GM06990 (cell line): Measurements from ENCODE around the gene PLSCR3.

Source experiments
- DNase-seq: peaks from one replicate; pipeline ENCODE4 v3.0.0-alpha.2; 2011; ENCODE audit not compliant: insufficient read length; ENCODE audit errors: extremely low read depth
- H3K27me3 ChIP-seq: replicated peaks from 2 replicates; pipeline ENCODE4 v1.6.0; 2011; ENCODE audit warnings: low read length; ENCODE audit not compliant: control insufficient read depth, insufficient read depth
- H3K36me3 ChIP-seq: 2 replicates; pipeline ENCODE4 v1.5.1; 2011; ENCODE audit warnings: low read length; ENCODE audit not compliant: control insufficient read depth, insufficient read depth
- H3K4me3 ChIP-seq: replicated peaks from 2 replicates; pipeline ENCODE4 v1.5.1; 2011; ENCODE audit warnings: low read depth, mild to moderate bottlenecking, control low read depth, low read length
- CTCF ChIP-seq: IDR thresholded peaks from 2 replicates; pipeline ENCODE4 v1.5.1; 2011; ENCODE audit warnings: low read length, control low read depth, mild to moderate bottlenecking, inconsistent platforms; ENCODE audit not compliant: insufficient read depth, poor library complexity, severe bottlenecking

The PLSCR3 gene

GRCh38 chr17:7391307-7391706 lies 3.0 kb downstream of the PLSCR3 start:
- peaks cover 14% of the 10 kb centered on the region for H3K36me3 ChIP-seq
- DNase-seq = no peak
- H3K27me3 ChIP-seq = no peaks in the 10 kb centered on the region
- no peak overlapping the region for H3K4me3 ChIP-seq
- TF ChIP-seq CTCF = no peak

- Histone ChIP-seq H3K27me3 (no peaks in the 10 kb centered on the region), H3K4me3 (no peak overlapping the region), H3K36me3 (peaks cover 14% of the 10 kb centered on the region)
- no peak for DNase-seq
- no peak for TF ChIP-seq CTCF
Observed at GRCh38 chr17:7389924-7390910, 4.1 kb downstream of the PLSCR3 start.

GRCh38 chr17:7388856-7389255 lies 5.5 kb downstream of the PLSCR3 start:
- Histone ChIP-seq H3K36me3 (peaks cover 14% of the 10 kb centered on the region), H3K4me3 (no peak overlapping the region), H3K27me3 (no peaks in the 10 kb centered on the region)
- no peak for DNase-seq
- no peak for TF ChIP-seq CTCF

GRCh38 chr17:7384489-7385081 lies 9.7 kb downstream of the PLSCR3 start:
- Histone ChIP-seq H3K4me3 (peak overlapping the region; percentile 64), H3K36me3 (peaks cover 5% of the 10 kb centered on the region; the same call in 1 of the 2 replicates), H3K27me3 (no peaks in the 10 kb centered on the region; the same call in 1 of the 2 replicates)
- no peak for TF ChIP-seq CTCF
- no peak for DNase-seq

GRCh38 chr17:7383742-7384488 lies 10.4 kb downstream of the PLSCR3 start:
- Histone ChIP-seq H3K27me3 (no peaks in the 10 kb centered on the region; the same call in 1 of the 2 replicates), H3K4me3 (peak overlapping the region; percentile 64), H3K36me3 (peaks cover 2% of the 10 kb centered on the region; the same call in 1 of the 2 replicates)
- DNase-seq = peak; percentile 82
- no peak for TF ChIP-seq CTCF
